Neural cell (in vitro differentiated cells): ENCODE data around the gene HES4. TPM values are rescaled to one million over a fixed set of nuclear protein-coding genes. Genes with fewer than 3 reads are reported as not detected.

Experiments used
- H2AFZ ChIP-seq: fragments of 200-600, 300-800 bp; sonication (generic), shearing (Covaris generic); 2 replicates; pipeline ENCODE4 v1.6.0; 2014; ENCODE audit warnings: low read depth, mild to moderate bottlenecking, antibody characterized with exemption, low read length, moderate library complexity
- H3F3A ChIP-seq: fragments of 200-600 bp; shearing (Covaris generic); 2 replicates; pipeline ENCODE4 v1.6.1; 2016; ENCODE audit warnings: mild to moderate bottlenecking, moderate library complexity, mixed read lengths, antibody characterized with exemption, low read length; ENCODE audit not compliant: insufficient read depth, poor library complexity, severe bottlenecking
- H3K27ac ChIP-seq: fragments of 200-600, 300-800 bp; sonication (generic), shearing (Covaris generic); 2 replicates; pipeline ENCODE4 v1.5.1; 2014; ENCODE audit warnings: mild to moderate bottlenecking, low read length, moderate library complexity
- H3K27me3 ChIP-seq: fragments of 300-800, 200-600 bp; sonication (generic), shearing (Covaris generic); 2 replicates; pipeline ENCODE4 v1.6.0; 2014; ENCODE audit warnings: mild to moderate bottlenecking, low read depth, low read length, moderate library complexity; ENCODE audit not compliant: insufficient read depth
- H3K36me3 ChIP-seq: fragments of 300-800, 200-600 bp; sonication (generic), shearing (Covaris generic); 2 replicates; pipeline ENCODE4 v1.5.1; 2014; ENCODE audit warnings: mild to moderate bottlenecking, antibody characterized with exemption, low read length, moderate library complexity; ENCODE audit not compliant: insufficient read depth
- H3K4me2 ChIP-seq: fragments of 300-800, 200-600 bp; sonication (generic), shearing (Covaris generic); 2 replicates; pipeline ENCODE4 v1.6.0; 2014; ENCODE audit warnings: mild to moderate bottlenecking, low read length
- H3K4me3 ChIP-seq: fragments of 300-800, 200-600 bp; sonication (generic), shearing (Covaris generic); 2 replicates; pipeline ENCODE4 v1.5.1; 2014; ENCODE audit warnings: mild to moderate bottlenecking, low read length, moderate library complexity
- H3K79me2 ChIP-seq: fragments of 200-600 bp; shearing (Covaris generic); replicated peaks from 2 replicates; pipeline ENCODE4 v1.6.0; 2014; ENCODE audit warnings: mild to moderate bottlenecking, low read length, moderate library complexity; ENCODE audit not compliant: insufficient read depth
- H3K9ac ChIP-seq: fragments of 300-800, 200-600 bp; sonication (generic), shearing (Covaris generic); 2 replicates; pipeline ENCODE4 v1.6.1; 2016; ENCODE audit warnings: mild to moderate bottlenecking, low read length, mixed read lengths
- H3K9me2 ChIP-seq: fragments of 200-600 bp; shearing (Covaris generic); 2 replicates; pipeline ENCODE4 v1.6.1; 2016; ENCODE audit warnings: mild to moderate bottlenecking, low read length, mixed read lengths; ENCODE audit not compliant: insufficient read depth
- H3K9me3 ChIP-seq: fragments of 200-600, 300-800 bp; sonication (generic), shearing (Covaris generic); 2 replicates; pipeline ENCODE4 v1.6.1; 2016; ENCODE audit warnings: mild to moderate bottlenecking, mixed run types, low read length, moderate library complexity, mixed read lengths
- H4K20me1 ChIP-seq: fragments of 200-600 bp; shearing (Covaris generic); 2 replicates; pipeline ENCODE4 v1.6.1; 2016; ENCODE audit warnings: mild to moderate bottlenecking, mixed run types; ENCODE audit not compliant: insufficient read depth
- CTCF ChIP-seq: fragments of 450-650 bp; IDR thresholded peaks from 2 replicates; pipeline ENCODE4 v1.5.1; 2014; ENCODE audit warnings: antibody characterized with exemption, mild to moderate bottlenecking, moderate library complexity; ENCODE audit not compliant: poor library complexity, severe bottlenecking
- EP300 ChIP-seq: fragments of 450-650 bp; conservative IDR thresholded peaks from 2 replicates; pipeline ENCODE4 v1.6.1; 2014; ENCODE audit warnings: antibody characterized with exemption, mild to moderate bottlenecking, moderate library complexity; ENCODE audit not compliant: poor library complexity, severe bottlenecking
- EZH2 ChIP-seq: fragments of 200-600, 300-800 bp; shearing (Covaris generic), sonication (generic); IDR thresholded peaks from 2 replicates; pipeline ENCODE4 v1.6.1; 2014; ENCODE audit warnings: antibody characterized with exemption, low read length, borderline replicate concordance, mild to moderate bottlenecking; ENCODE audit not compliant: insufficient read depth, poor library complexity, severe bottlenecking
- MXI1 ChIP-seq: fragments of 450-650 bp; conservative IDR thresholded peaks from 2 replicates; pipeline ENCODE4 v1.6.1; 2014; ENCODE audit warnings: antibody characterized with exemption, mild to moderate bottlenecking; ENCODE audit not compliant: poor library complexity, severe bottlenecking
- POLR2AphosphoS5 ChIP-seq: IDR thresholded peaks from 2 replicates; pipeline ENCODE4 v1.6.1; 2012
- RAD21 ChIP-seq: fragments of 450-650 bp; conservative IDR thresholded peaks from 2 replicates; pipeline ENCODE4 v1.6.1; 2014; ENCODE audit warnings: antibody characterized with exemption, mild to moderate bottlenecking, moderate library complexity
- REST ChIP-seq: IDR thresholded peaks from 2 replicates; pipeline ENCODE4 v1.6.1; 2012; ENCODE audit warnings: borderline replicate concordance
- SMC3 ChIP-seq: fragments of 450-650 bp; conservative IDR thresholded peaks from 2 replicates; pipeline ENCODE4 v1.6.1; 2014; ENCODE audit warnings: antibody characterized with exemption, mild to moderate bottlenecking, moderate library complexity; ENCODE audit not compliant: poor library complexity
- TAF1 ChIP-seq: IDR thresholded peaks from 2 replicates; pipeline ENCODE4 v1.6.1; 2012; ENCODE audit warnings: low read depth
- polyA plus RNA-seq: library from polyadenylated mRNA; depleted of rRNA; stranded (reverse); fragments of >200 nt; gene quantifications from 2 replicates; pipeline ENCODE4 v1.2.3, GENCODE V29; 2014

Gene HES4
- polyA plus RNA-seq, 1 donor from 2014 or later: 196 TPM

GRCh38 chr1:1005774-1006304 lies 5.9 kb upstream of the HES4 start:
- no peak overlapping the region for H3K27ac ChIP-seq
- H3K79me2 ChIP-seq: peaks cover 4% of the 10 kb centered on the region
- H3K9me2 ChIP-seq: no peaks in the 10 kb centered on the region
- no peaks in the 10 kb centered on the region for H3K27me3 ChIP-seq
- no peaks in the 10 kb centered on the region for H3K36me3 ChIP-seq
- no peak overlapping the region for H3K9ac ChIP-seq
- H3F3A ChIP-seq: no peaks in the 10 kb centered on the region
- no peaks in the 10 kb centered on the region for H4K20me1 ChIP-seq
- H3K4me2 ChIP-seq: no peak overlapping the region
- H3K9me3 ChIP-seq: no peaks in the 10 kb centered on the region
- H2AFZ ChIP-seq: no peak overlapping the region
- no peak for TF ChIP-seq TAF1
- no peak overlapping the region for H3K4me3 ChIP-seq

GRCh38 chr1:1004780-1005697 lies 5.1 kb upstream of the HES4 start:
- H3K9ac ChIP-seq: no peak overlapping the region
- TF ChIP-seq EZH2 (no peak), TAF1 (no peak), CTCF (no peak), SMC3 (no peak), POLR2AphosphoS5 (no peak), EP300 (no peak), RAD21 (no peak), MXI1 (no peak)
- H3K36me3 ChIP-seq: no peaks in the 10 kb centered on the region
- no peaks in the 10 kb centered on the region for H4K20me1 ChIP-seq
- H3K27me3 ChIP-seq: no peaks in the 10 kb centered on the region
- H3K4me3 ChIP-seq: no peak overlapping the region
- peaks cover 4% of the 10 kb centered on the region for H3K79me2 ChIP-seq
- H3K9me3 ChIP-seq: no peaks in the 10 kb centered on the region
- H3K4me2 ChIP-seq: no peak overlapping the region
- H3K9me2 ChIP-seq: no peaks in the 10 kb centered on the region
- H3K27ac ChIP-seq: no peak overlapping the region
- H2AFZ ChIP-seq: no peak overlapping the region
- H3F3A ChIP-seq: no peaks in the 10 kb centered on the region

- H3K4me2 ChIP-seq: no peak overlapping the region
- H3K9ac ChIP-seq: no peak overlapping the region
- no peak overlapping the region for H3K4me3 ChIP-seq
- no peak overlapping the region for H2AFZ ChIP-seq
- TF ChIP-seq REST: no peak
- no peak for TF ChIP-seq TAF1
- no peak for TF ChIP-seq MXI1
- no peak for TF ChIP-seq POLR2AphosphoS5
- no peak for TF ChIP-seq RAD21
- no peak for TF ChIP-seq CTCF
- TF ChIP-seq EP300: no peak
- no peak for TF ChIP-seq EZH2
- no peak for TF ChIP-seq SMC3
- H3K36me3 ChIP-seq: no peaks in the 10 kb centered on the region
- no peaks in the 10 kb centered on the region for H3K9me3 ChIP-seq
- peaks cover 4% of the 10 kb centered on the region for H3K79me2 ChIP-seq
- H3K27me3 ChIP-seq: no peaks in the 10 kb centered on the region
- H3K27ac ChIP-seq: no peak overlapping the region
- no peaks in the 10 kb centered on the region for H4K20me1 ChIP-seq
- H3F3A ChIP-seq: no peaks in the 10 kb centered on the region
- no peaks in the 10 kb centered on the region for H3K9me2 ChIP-seq
Observed at GRCh38 chr1:1004420-1004779, 4.5 kb upstream of the HES4 start.
